GM21723 (cell line): ENCODE data around the gene BIRC6.
A peak's percentile ranks its signal among the peaks of the same experiment; 100 is the strongest.
"Not testable (repeated sequence)": the region's sequence is repeated elsewhere in the genome, so short reads cannot be mapped to it uniquely, and the experiment has no call there.

Source experiments
- ATAC-seq: cut with Tn5 transposase; IDR thresholded peaks from one replicate; pipeline ENCODE4 v1.9.1; 2021; ENCODE audit warnings: mild to moderate bottlenecking, moderate library complexity; ENCODE audit not compliant: unreplicated experiment

The BIRC6 gene

GRCh38 chr2:32356681-32357317 lies at the start of gene BIRC6:
Gene BIRC6 (plus strand): TSS chr2:32357023. CDS start chr2:32357162, 139 bp downstream.
- ATAC-seq, result peak; percentile 89

- no peak for ATAC-seq
These were observed 46.2 kb upstream of the BIRC6 start for GRCh38 chr2:32310577-32310976.

- no peak for ATAC-seq
These were observed 41.9 kb upstream of the BIRC6 start for GRCh38 chr2:32314886-32315285.

- ATAC-seq, result not testable (repeated sequence)
These were observed 28.1 kb upstream of the BIRC6 start for GRCh38 chr2:32328679-32329078.

GRCh38 chr2:32329180-32329980 lies 27.4 kb upstream of the BIRC6 start:
- not testable (repeated sequence) for ATAC-seq

- no peak for ATAC-seq
These were observed 26.7 kb upstream of the BIRC6 start for GRCh38 chr2:32330136-32330535.

- ATAC-seq, result no peak
These were observed 14.0 kb upstream of the BIRC6 start for GRCh38 chr2:32342801-32343200.

- not testable (repeated sequence) for ATAC-seq
These were observed 6.0 kb upstream of the BIRC6 start for GRCh38 chr2:32350797-32351196.

- ATAC-seq, result no peak
These were observed 695 bp upstream of the BIRC6 start for GRCh38 chr2:32355976-32356680.

GRCh38 chr2:32357318-32358110 lies 691 bp downstream of the BIRC6 start:
- ATAC-seq, result peak; percentile 17

GRCh38 chr2:32358111-32358482 lies 1.3 kb downstream of the BIRC6 start:
- no peak for ATAC-seq

GRCh38 chr2:32360416-32360815 lies 3.6 kb downstream of the BIRC6 start:
- ATAC-seq, result no peak

- not testable (repeated sequence) for ATAC-seq
These were observed 6.2 kb downstream of the BIRC6 start for GRCh38 chr2:32362997-32363396.

- ATAC-seq, result no peak
These were observed 6.8 kb downstream of the BIRC6 start for GRCh38 chr2:32363597-32363996.

- not testable (repeated sequence) for ATAC-seq
These were observed 7.5 kb downstream of the BIRC6 start for GRCh38 chr2:32364290-32364689.

- ATAC-seq, result not testable (repeated sequence)
These were observed 8.9 kb downstream of the BIRC6 start for GRCh38 chr2:32365679-32366078.

GRCh38 chr2:32366595-32366994 lies 9.8 kb downstream of the BIRC6 start:
- ATAC-seq, result no peak

GRCh38 chr2:32369222-32369621 lies 12.4 kb downstream of the BIRC6 start:
- no peak for ATAC-seq

- ATAC-seq, result not testable (repeated sequence)
These were observed 14.1 kb downstream of the BIRC6 start for GRCh38 chr2:32370942-32371341.

- ATAC-seq, result no peak
These were observed 15.8 kb downstream of the BIRC6 start for GRCh38 chr2:32372519-32373182.
